DND-41 (cell line): ENCODE measurements around the gene FAM131A.

Experiments used
- ATAC-seq: fragments of 200-7000 bp; cut with Tn5 transposase; 3 replicates; pipeline ENCODE4 v1.9.1; 2021; ENCODE audit warnings: low read depth; ENCODE audit not compliant: insufficient read depth
- DNase-seq: peaks from one replicate; pipeline ENCODE4 v3.0.0-alpha.2; 2020
- H2AFZ ChIP-seq: 2 replicates; pipeline ENCODE4 v1.6.0; 2012; ENCODE audit warnings: low read depth, low read length
- H3K27ac ChIP-seq: 2 replicates; pipeline ENCODE4 v1.5.1; 2012; ENCODE audit warnings: low read length, inconsistent platforms
- H3K27me3 ChIP-seq: fragments of 200-600 bp; sonication (generic); 2 replicates; pipeline ENCODE4 v1.6.0; 2012; ENCODE audit warnings: low read length, mild to moderate bottlenecking, inconsistent platforms; ENCODE audit not compliant: insufficient read depth, poor library complexity
- H3K36me3 ChIP-seq: 2 replicates; pipeline ENCODE4 v1.5.1; 2012; ENCODE audit warnings: low read length, inconsistent platforms; ENCODE audit not compliant: insufficient read depth
- H3K4me1 ChIP-seq: 2 replicates; pipeline ENCODE4 v1.5.1; 2012; ENCODE audit warnings: mild to moderate bottlenecking, low read length; ENCODE audit not compliant: insufficient read depth
- H3K4me2 ChIP-seq: 2 replicates; pipeline ENCODE4 v1.6.0; 2012; ENCODE audit warnings: mild to moderate bottlenecking, moderate library complexity, low read length, inconsistent platforms; ENCODE audit not compliant: insufficient read depth
- H3K4me3 ChIP-seq, 2 experiments: fragments of 200-600 bp in 1 of 2; shearing (Covaris generic) in 1 of 2; 2 replicates each; pipeline ENCODE4 v1.5.1; 2012 to 2016; ENCODE audit warnings: inconsistent platforms in 2 of 2, low read length in 2 of 2, mild to moderate bottlenecking in 2 of 2, low read depth in 1 of 2, moderate library complexity in 1 of 2
- H3K79me2 ChIP-seq: 2 replicates; pipeline ENCODE4 v1.6.0; 2012; ENCODE audit warnings: low read length, inconsistent platforms; ENCODE audit not compliant: insufficient read depth
- H3K9ac ChIP-seq: 2 replicates; pipeline ENCODE4 v1.6.0; 2012; ENCODE audit warnings: low read depth, mild to moderate bottlenecking, inconsistent platforms, low read length, moderate library complexity
- H3K9me3 ChIP-seq: 2 replicates; pipeline ENCODE4 v1.5.1; 2012; ENCODE audit warnings: low read length, moderate library complexity, mild to moderate bottlenecking, inconsistent platforms; ENCODE audit not compliant: insufficient read depth, severe bottlenecking
- H4K20me1 ChIP-seq: 2 replicates; pipeline ENCODE4 v1.6.0; 2012; ENCODE audit warnings: low read length; ENCODE audit not compliant: insufficient read depth
- EZH2 ChIP-seq: IDR thresholded peaks from 3 replicates; pipeline ENCODE4 v1.6.1; 2012; ENCODE audit warnings: borderline replicate concordance, low read depth, mild to moderate bottlenecking, moderate library complexity, low read length, inconsistent platforms; ENCODE audit not compliant: severe bottlenecking
- TF ChIP-seq, protein P1 (sequence below): IDR thresholded peaks from 2 replicates; pipeline ENCODE4 v1.5.1; 2012; ENCODE audit warnings: borderline replicate concordance, low read length, moderate library complexity, mild to moderate bottlenecking; ENCODE audit not compliant: poor library complexity, severe bottlenecking; ENCODE audit errors: extremely low read depth

Gene FAM131A

GRCh38 chr3:184296616-184297015 lies 40.8 kb upstream of the FAM131A start:
- peaks cover 25% of the 10 kb centered on the region for H3K79me2 ChIP-seq
- H3K27me3 ChIP-seq, result peaks cover 7% of the 10 kb centered on the region
- DNase-seq (no peak), ATAC-seq (no peak)
- peaks cover 16% of the 10 kb centered on the region; the same call in 1 of the 2 replicates for H4K20me1 ChIP-seq
- H2AFZ ChIP-seq, result no peak overlapping the region
- H3K9me3 ChIP-seq, result no peaks in the 10 kb centered on the region
- no peak overlapping the region for H3K4me2 ChIP-seq
- no peak for TF ChIP-seq EZH2
- TF ChIP-seq, protein P1, sequence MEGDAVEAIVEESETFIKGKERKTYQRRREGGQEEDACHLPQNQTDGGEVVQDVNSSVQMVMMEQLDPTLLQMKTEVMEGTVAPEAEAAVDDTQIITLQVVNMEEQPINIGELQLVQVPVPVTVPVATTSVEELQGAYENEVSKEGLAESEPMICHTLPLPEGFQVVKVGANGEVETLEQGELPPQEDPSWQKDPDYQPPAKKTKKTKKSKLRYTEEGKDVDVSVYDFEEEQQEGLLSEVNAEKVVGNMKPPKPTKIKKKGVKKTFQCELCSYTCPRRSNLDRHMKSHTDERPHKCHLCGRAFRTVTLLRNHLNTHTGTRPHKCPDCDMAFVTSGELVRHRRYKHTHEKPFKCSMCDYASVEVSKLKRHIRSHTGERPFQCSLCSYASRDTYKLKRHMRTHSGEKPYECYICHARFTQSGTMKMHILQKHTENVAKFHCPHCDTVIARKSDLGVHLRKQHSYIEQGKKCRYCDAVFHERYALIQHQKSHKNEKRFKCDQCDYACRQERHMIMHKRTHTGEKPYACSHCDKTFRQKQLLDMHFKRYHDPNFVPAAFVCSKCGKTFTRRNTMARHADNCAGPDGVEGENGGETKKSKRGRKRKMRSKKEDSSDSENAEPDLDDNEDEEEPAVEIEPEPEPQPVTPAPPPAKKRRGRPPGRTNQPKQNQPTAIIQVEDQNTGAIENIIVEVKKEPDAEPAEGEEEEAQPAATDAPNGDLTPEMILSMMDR, result no peak
- H3K27ac ChIP-seq, result no peak overlapping the region
- H3K9ac ChIP-seq, result no peak overlapping the region
- no peak overlapping the region for H3K4me3 ChIP-seq
- peaks cover 24% of the 10 kb centered on the region for H3K36me3 ChIP-seq
- peaks cover 28% of the 10 kb centered on the region for H3K4me1 ChIP-seq

DNA sequence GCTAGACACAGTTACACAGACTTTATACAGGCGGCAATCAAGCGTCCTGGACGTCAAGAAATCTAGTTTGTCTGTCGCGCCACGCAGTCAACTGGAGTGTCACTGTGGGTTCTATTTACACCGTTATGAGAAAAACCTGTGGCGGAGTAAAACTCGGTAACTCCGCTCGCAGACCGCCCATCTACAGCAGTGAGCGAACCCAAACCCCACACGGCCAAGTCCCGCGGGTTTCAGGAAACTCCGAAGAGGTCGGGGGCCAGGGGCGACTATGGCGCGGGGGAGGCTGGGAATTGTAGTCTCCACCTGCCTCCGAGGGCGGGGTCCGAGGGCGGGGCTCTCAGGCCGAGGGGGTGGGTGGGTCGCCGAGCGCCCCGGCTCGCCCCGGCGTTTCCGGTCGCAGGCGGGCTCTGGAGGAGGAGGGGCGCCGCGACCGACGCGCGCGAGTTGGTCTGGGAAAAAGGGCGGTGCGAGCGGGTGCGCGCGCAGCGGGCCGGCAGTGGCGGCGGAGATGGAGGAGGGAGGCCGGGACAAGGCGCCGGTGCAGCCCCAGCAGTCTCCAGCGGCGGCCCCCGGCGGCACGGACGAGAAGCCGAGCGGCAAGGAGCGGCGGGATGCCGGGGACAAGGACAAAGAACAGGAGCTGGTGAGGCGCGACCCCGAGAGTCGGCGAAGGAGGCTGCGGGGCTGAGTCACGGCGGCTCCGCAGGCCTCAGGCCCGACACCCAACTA lies 38.5 kb upstream of the FAM131A start, which contains the start of gene PSMD2:
Gene PSMD2 (plus strand): TSS at position 483 of the 729 bp plus-strand sequence. CDS start 26 bp downstream, at position 509.
- H4K20me1 ChIP-seq, result peaks cover 28% of the 10 kb centered on the region; the same call in 1 of the 2 replicates
- no peaks in the 10 kb centered on the region for H3K27me3 ChIP-seq
- H3K27ac ChIP-seq, result peak within 1 kb of the TSS; percentile 81
- peak; percentile 98 for DNase-seq
- no peak for TF ChIP-seq EZH2
- TF ChIP-seq, protein P1, result no peak
- peak within 1 kb of the TSS; percentile 92 for H2AFZ ChIP-seq
- H3K9ac ChIP-seq, result peak within 1 kb of the TSS; percentile 81
- no peaks in the 10 kb centered on the region for H3K9me3 ChIP-seq
- H3K36me3 ChIP-seq, result peaks cover 47% of the 10 kb centered on the region
- H3K4me2 ChIP-seq, result peak within 1 kb of the TSS; percentile 81
- peaks cover 45% of the 10 kb centered on the region for H3K79me2 ChIP-seq
- peak; percentile 97 for ATAC-seq
- H3K4me3 ChIP-seq, result peak within 1 kb of the TSS; percentile 51 to 92
- peaks cover 34% of the 10 kb centered on the region for H3K4me1 ChIP-seq

DNA sequence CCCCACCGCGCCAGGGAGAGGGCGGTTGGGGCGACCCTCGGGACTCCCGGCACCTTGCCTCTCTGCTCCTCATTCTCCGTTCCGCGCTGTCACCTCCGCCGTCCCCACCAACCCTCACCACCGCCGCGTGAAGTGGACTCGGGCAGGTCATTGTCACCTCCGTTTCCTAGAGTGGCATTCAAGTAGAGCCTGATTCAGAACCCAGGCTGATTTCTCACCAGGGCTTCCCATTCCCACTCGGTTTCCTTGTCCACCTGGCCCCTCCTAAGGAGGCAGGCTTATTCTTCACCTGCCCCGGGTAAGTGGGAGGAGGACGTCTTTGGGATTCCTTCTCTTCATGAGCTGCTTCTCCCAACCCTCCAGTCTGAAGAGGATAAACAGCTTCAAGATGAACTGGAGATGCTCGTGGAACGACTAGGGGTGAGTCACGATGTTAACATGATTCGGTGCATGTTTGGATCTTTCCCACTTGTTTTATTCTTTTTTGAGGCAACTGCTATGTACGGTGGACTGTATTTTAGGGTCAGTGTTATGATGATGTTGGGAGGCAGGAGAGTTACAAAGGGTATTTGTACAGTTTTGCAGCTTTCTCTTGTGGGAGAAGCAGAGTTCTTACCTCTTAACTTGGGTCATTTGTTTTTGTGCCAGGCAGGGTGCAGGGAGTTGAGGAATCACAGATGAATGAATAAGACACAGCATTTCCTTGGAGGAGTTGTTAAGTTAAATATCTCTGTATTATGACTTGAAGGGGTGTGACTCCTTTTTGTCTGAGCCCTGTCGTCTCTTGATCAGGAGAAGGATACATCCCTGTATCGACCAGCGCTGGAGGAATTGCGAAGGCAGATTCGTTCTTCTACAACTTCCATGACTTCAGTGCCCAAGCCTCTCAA lies 37.7 kb upstream of the FAM131A start:
- H3K36me3 ChIP-seq, result peaks cover 55% of the 10 kb centered on the region
- peaks cover 49% of the 10 kb centered on the region for H3K79me2 ChIP-seq
- H3K4me1 ChIP-seq, result peaks cover 34% of the 10 kb centered on the region
- H4K20me1 ChIP-seq, result peaks cover 32% of the 10 kb centered on the region; the same call in 1 of the 2 replicates
- peak overlapping the region; percentile 78 for H3K27ac ChIP-seq
- H3K4me2 ChIP-seq, result peak overlapping the region; percentile 73
- H3K4me3 ChIP-seq, result peak overlapping the region; percentile 51 to 92
- H3K27me3 ChIP-seq, result no peaks in the 10 kb centered on the region
- ATAC-seq (no peak; the same call in 2 of the 3 replicates), DNase-seq (no peak)
- H3K9me3 ChIP-seq, result no peaks in the 10 kb centered on the region
- peak overlapping the region; percentile 81 for H3K9ac ChIP-seq
- peak overlapping the region; percentile 60; the same call in 1 of the 2 replicates for H2AFZ ChIP-seq
- TF ChIP-seq EZH2, result no peak
- TF ChIP-seq, protein P1, result no peak
